Endodermal cell (in vitro differentiated cells): ENCODE measurements around the gene CHMP4B. TPM values are rescaled to one million over a fixed set of nuclear protein-coding genes. Genes with fewer than 3 reads are reported as not detected.

Experiments used
- DNase-seq: peaks from one replicate; pipeline ENCODE4 v3.0.0-alpha.2; 2017
- H3K27ac ChIP-seq: 2 replicates; pipeline ENCODE4 v1.5.1; 2013; ENCODE audit warnings: mild to moderate bottlenecking, low read depth, low read length, moderate library complexity
- H3K27me3 ChIP-seq: 2 replicates; pipeline ENCODE4 v1.6.1; 2013; ENCODE audit warnings: mild to moderate bottlenecking, low read length, moderate library complexity; ENCODE audit not compliant: insufficient read depth, control insufficient read depth, poor library complexity, severe bottlenecking
- H3K36me3 ChIP-seq: 2 replicates; pipeline ENCODE4 v1.7.0; 2013; ENCODE audit warnings: mild to moderate bottlenecking, low read length, moderate library complexity; ENCODE audit not compliant: control insufficient read depth, insufficient read depth
- H3K4me1 ChIP-seq: one replicate; pipeline ENCODE4 v1.7.0; 2013; ENCODE audit warnings: low read length; ENCODE audit not compliant: control insufficient read depth, insufficient read depth
- H3K4me3 ChIP-seq: 2 replicates; pipeline ENCODE4 v1.5.1; 2013; ENCODE audit warnings: mild to moderate bottlenecking, low read length, moderate library complexity
- H3K9ac ChIP-seq: 2 replicates; pipeline ENCODE4 v1.6.1; 2013; ENCODE audit warnings: mild to moderate bottlenecking, low read length, moderate library complexity; ENCODE audit not compliant: poor library complexity, severe bottlenecking; ENCODE audit errors: extremely low read depth
- H3K9me3 ChIP-seq: 2 replicates; pipeline ENCODE4 v1.6.1; 2013; ENCODE audit warnings: mild to moderate bottlenecking, low read length, moderate library complexity; ENCODE audit not compliant: control insufficient read depth
- H3K27ac Mint-ChIP-seq: 2 replicates; pipeline ENCODE4 v1.8.0; 2020; ENCODE audit warnings: mixed read lengths
- H3K27me3 Mint-ChIP-seq: 2 replicates; pipeline ENCODE4 v1.8.0; 2021; ENCODE audit warnings: mild to moderate bottlenecking, mixed read lengths; ENCODE audit not compliant: insufficient read depth
- H3K36me3 Mint-ChIP-seq: 2 replicates; pipeline ENCODE4 v1.8.0; 2020; ENCODE audit warnings: low read depth, mixed read lengths
- H3K4me1 Mint-ChIP-seq: 2 replicates; pipeline ENCODE4 v1.8.0; 2020; ENCODE audit warnings: mixed read lengths
- H3K4me3 Mint-ChIP-seq: 2 replicates; pipeline ENCODE4 v1.8.0; 2020; ENCODE audit warnings: mild to moderate bottlenecking, moderate library complexity, mixed read lengths
- H3K9me3 Mint-ChIP-seq: 2 replicates; pipeline ENCODE4 v1.8.0; 2020; ENCODE audit warnings: mild to moderate bottlenecking, mixed read lengths
- CTCF ChIP-seq: fragments of 200-600 bp; sonication (generic); conservative IDR thresholded peaks from 2 replicates; pipeline ENCODE4 v1.5.0; 2021; ENCODE audit warnings: antibody characterized with exemption, mild to moderate bottlenecking
- WGBS, 2 experiments: methylation state at CpG; one replicate each; pipeline versions ENCODE4 v1.1.5 to v1.1.7; 2013; ENCODE audit warnings: missing lambda C conversion rate in 2 of 2, mixed read lengths in 1 of 2; ENCODE audit not compliant: insufficient coverage in 1 of 2, insufficient read length in 1 of 2; 5-methylcytosine and 5-hydroxymethylcytosine counted together
- total RNA-seq, 2 donors: library from RNA; stranded (reverse); fragmentation: NEBNext Ultra II Directional in 1 of 2; extraction: Animal tissue kit (Norgen Biotek cat#: 25700) in 1 of 2; gene quantifications; 2 replicates in 1 of 2; 3 replicates in 1 of 2; pipeline ENCODE4 v1.2.1, GENCODE V29; 2021

CHMP4B gene
- total RNA-seq, 2 donors from 2014 or later, result 81.5 to 116 TPM

GRCh38 chr20:33843050-33843449, 31.9 kb downstream of the CHMP4B start:
- H3K27me3 ChIP-seq, result no peaks in the 10 kb centered on the region
- no peak overlapping the region for H3K27ac Mint-ChIP-seq
- H3K4me3 Mint-ChIP-seq, result no peak overlapping the region
- no peak overlapping the region for H3K4me3 ChIP-seq
- no peaks in the 10 kb centered on the region for H3K9me3 Mint-ChIP-seq
- H3K36me3 Mint-ChIP-seq, result peaks cover 2% of the 10 kb centered on the region
- no peaks in the 10 kb centered on the region for H3K9me3 ChIP-seq
- H3K9ac ChIP-seq, result no peak overlapping the region
- no peak for TF ChIP-seq CTCF
- H3K4me1 ChIP-seq, result peaks cover 11% of the 10 kb centered on the region
- no peak overlapping the region for H3K27ac ChIP-seq
- 83 to 100% methylated on average over 1 of the region's 1 CpG for WGBS, 2 experiments
- DNase-seq, result no peak
- no peaks in the 10 kb centered on the region for H3K27me3 Mint-ChIP-seq
- no peaks in the 10 kb centered on the region for H3K36me3 ChIP-seq
- peaks cover 58% of the 10 kb centered on the region for H3K4me1 Mint-ChIP-seq

GRCh38 chr20:33843854-33844253, 32.7 kb downstream of the CHMP4B start:
- no peaks in the 10 kb centered on the region for H3K27me3 Mint-ChIP-seq
- no peaks in the 10 kb centered on the region for H3K9me3 ChIP-seq
- H3K4me1 Mint-ChIP-seq, result peaks cover 53% of the 10 kb centered on the region
- H3K4me1 ChIP-seq, result peaks cover 6% of the 10 kb centered on the region
- H3K36me3 ChIP-seq, result no peaks in the 10 kb centered on the region
- H3K27me3 ChIP-seq, result no peaks in the 10 kb centered on the region
- H3K4me3 ChIP-seq, result no peak overlapping the region
- H3K9me3 Mint-ChIP-seq, result no peaks in the 10 kb centered on the region
- no peak for TF ChIP-seq CTCF
- 79 to 85% methylated on average over 4 of the region's 4 CpGs for WGBS, 2 experiments
- no peak overlapping the region for H3K4me3 Mint-ChIP-seq
- no peak for DNase-seq
- no peak overlapping the region for H3K9ac ChIP-seq
- H3K27ac ChIP-seq, result no peak overlapping the region
- no peak overlapping the region for H3K27ac Mint-ChIP-seq
- peaks cover 6% of the 10 kb centered on the region for H3K36me3 Mint-ChIP-seq

DNA sequence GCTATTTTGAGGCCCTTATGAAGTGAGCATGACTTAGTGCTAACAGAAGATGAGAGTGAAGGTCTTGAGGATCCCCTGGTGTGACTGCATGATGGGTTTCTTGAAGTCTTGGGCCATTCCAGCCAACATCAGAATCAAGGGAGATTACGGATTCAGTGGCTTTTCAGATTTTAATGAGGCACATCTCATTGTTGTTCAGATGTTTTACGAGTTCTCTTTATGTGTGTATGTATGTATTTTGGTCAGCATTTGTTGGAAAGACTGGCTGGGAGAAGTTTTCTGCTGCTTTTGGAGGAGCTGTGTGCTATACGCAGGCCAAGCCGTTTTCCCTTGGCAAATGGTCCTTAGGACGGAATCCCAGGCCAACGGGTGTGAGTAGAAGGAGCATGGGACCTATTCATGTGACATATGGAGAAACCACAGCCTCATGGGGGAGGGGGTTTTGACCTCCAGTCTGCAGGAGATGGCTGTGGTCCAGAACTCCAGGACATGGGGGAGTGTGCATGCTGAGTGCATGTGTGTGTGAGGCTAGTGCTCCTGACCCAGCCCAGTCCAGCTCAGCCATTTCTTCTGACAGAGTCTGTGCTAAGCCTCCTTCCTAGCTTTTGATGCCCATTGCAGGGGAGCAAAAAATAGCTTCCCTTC, 35.3 kb downstream of the CHMP4B start:
- Mint-ChIP-seq H3K36me3 (peaks cover 24% of the 10 kb centered on the region), H3K9me3 (no peaks in the 10 kb centered on the region), H3K4me1 (peaks cover 41% of the 10 kb centered on the region), H3K27me3 (no peaks in the 10 kb centered on the region), H3K27ac (peak overlapping the region; percentile 0), H3K4me3 (no peak overlapping the region)
- 94 to 100% methylated on average over 4 to 6 of the region's 6 CpGs for WGBS, 2 experiments
- peaks cover 9% of the 10 kb centered on the region for H3K36me3 ChIP-seq
- H3K27ac ChIP-seq, result no peak overlapping the region
- no peak overlapping the region for H3K9ac ChIP-seq
- no peak overlapping the region for H3K4me3 ChIP-seq
- TF ChIP-seq CTCF, result no peak
- H3K27me3 ChIP-seq, result no peaks in the 10 kb centered on the region
- H3K4me1 ChIP-seq, result peaks cover 6% of the 10 kb centered on the region
- no peaks in the 10 kb centered on the region for H3K9me3 ChIP-seq
- no peak for DNase-seq
